ENCODE data around the gene NHERF1.

The NHERF1 gene

DNA sequence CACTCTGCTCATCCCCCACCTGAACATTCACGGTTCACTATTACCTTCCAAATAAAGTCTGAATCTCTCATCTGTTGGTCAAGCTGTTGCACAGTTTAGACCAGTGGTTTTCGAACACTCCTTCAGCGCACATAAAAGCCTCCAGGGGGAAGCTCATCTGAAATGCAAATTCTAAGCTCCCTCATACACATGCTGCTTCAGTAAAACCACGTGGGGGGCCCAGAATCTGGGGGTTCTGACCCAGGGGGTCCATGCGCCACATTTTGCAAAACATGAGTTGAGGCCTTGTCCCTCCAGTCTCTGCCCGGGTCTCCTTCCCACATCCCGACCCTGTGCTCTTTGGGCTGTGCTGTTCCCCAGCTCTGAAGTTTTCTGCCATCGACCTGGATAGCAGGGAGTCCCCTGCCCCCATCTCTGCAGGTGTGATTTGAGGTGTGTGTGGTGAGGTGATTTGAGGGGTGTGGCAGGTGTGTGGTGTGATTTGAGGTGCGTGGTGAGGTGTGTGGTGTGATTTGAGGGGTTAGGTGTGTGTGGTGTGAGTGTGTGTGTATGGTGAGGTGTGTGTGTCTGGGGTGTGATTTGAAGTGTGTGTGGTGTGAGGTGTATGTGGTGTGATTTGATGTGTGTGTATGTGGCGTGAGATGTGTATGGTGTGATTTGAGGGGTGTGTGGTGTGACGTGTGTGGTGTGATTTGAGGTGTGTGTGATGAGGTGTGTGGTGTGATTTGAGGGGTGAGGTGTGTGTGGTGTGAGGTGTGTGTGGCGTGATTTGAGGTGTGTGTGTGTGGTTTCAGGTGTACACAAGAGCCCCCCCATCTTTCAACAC, 16.2 kb upstream of the NHERF1 start:
- no peak for DNase-seq (ENCODE audit: low spot score)

DNA sequence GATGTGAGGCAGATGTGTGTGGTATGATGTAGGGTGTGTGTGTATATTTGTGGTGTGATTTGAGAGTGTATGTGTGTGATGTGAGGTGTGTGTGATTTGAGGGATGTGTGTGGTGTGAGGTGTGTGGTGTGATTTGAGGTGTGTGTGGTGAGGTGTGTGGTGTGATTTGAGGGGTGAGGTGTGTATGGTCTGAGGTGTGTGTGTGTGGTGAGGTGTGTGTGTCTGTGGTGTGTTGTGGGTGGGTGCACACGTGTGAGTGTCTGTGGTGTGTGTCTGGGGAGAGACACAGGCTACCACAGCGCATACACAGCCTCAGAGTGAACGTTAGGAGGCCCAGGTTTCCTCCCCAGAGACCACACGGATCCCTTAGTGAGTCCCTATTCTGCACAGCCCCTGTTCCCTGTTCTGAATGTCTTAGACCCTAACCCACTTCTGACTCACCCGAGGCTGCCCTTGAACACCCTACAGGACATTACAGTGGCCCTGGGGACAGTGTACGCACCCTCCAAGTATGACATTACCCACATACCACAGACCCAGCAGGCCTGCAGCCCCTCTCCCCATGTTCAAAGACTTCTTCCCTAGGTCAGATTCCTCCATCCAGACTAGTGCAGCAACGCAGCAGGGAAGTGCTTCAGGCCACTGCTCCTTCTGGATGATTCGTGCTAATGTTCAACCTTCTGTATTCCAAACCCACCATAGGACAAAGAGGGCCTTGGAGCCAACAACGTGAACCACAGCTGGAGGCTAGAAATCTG, 14.9 kb upstream of the NHERF1 start:
- no peak for DNase-seq (ENCODE audit: low spot score)

DNA sequence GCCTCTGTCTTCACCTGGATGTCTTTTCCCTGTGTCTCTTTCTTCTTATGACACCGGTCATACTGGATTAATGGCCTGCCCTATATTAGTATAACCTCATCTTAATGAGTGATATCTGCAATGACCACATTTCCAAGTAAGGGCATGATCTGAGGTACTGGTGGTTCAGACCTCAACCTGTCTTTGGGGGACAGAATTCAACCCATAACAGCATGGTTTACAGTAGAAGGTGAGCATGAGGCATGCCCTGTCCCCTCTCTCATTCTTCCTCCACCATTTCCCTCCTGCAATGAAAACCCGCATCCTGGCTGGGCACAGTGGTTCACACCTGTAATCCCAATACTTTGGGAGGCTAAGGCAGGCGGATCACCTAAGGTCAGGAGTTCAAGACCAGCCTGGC, 14.2 kb upstream of the NHERF1 start:
- no peak for DNase-seq (ENCODE audit: low spot score)

DNA sequence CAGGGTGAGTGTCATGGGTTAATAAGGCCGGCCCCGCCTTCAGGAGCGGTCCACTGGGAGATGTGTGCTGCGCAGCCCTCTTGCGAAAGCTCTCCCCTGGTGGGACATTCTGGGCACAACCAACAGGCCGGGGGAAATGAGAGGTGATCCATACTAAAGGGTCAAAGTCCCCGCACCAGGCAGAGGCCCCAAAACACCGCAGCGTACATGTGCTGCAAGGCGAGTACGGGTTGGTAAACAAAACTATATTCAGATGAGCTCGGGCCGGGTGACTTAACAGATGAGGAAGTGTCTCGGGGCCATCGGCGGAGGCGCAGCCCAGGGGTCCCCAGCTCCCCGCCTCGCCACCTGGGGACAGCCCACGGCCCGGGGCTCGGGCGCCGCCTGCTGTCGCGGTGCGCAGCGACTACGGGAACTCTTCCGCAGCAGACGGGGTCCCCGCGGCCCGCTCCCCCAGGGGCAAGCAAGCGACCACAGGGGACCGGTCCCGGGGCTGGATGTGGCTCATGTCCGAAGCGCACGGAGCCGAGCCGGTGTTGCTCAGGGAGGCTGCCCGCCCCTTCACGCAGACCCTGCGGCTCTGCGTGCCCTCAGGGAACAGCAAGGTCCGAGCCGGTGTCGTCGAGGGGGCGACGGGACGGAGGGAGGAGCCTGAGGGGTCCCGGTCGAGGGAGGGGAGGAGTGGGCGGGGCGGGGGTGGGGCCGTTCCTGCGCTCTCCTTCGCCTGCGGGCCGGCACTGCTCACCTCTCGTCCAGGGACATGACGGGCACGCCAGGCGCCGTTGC, 11.7 kb upstream of the NHERF1 start, which contains the start of gene RAB37:
Gene RAB37 (plus strand): TSS at position 744 of the 786 bp plus-strand sequence. CDS start 17 bp downstream, at position 761.
- peak; percentile 70 for DNase-seq (ENCODE audit: low spot score)

DNA sequence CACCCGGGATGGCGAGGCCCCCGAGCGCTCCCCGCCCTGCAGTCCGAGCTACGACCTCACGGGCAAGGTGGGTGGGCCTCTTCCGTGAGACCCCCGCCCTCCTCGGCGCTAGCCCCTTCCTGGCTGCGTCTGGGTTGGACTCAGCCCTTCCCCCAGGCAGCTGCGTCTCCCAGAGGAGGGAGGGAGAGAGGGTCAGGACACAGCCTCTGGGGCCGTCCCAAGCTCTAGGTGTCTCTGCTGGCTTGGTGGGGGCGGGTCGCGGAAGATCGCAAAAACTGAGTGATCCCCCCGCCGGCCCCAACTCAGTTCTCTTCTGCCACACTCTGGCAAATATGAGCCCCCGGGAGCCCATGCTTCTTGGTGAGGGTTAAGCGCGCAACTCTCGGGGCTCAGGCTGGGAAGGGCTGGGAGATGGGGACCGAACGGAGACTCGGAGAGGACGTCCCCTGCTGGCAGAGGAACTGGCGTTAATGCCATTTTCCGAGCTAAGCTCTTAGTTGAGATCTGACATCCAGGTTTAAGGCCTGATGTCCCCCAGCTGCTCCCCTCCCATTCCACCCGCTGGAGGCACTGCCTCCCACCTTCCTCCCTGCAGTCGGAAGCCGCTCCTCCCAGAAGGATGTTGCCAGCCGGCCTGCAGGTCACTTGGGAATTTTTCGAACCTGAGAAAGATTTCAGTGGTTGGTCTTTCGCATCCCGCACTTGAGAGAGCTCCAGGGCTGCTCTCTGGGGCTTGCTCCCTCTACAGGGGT, 11.0 kb upstream of the NHERF1 start:
- no peak for DNase-seq (ENCODE audit: low spot score)

DNA sequence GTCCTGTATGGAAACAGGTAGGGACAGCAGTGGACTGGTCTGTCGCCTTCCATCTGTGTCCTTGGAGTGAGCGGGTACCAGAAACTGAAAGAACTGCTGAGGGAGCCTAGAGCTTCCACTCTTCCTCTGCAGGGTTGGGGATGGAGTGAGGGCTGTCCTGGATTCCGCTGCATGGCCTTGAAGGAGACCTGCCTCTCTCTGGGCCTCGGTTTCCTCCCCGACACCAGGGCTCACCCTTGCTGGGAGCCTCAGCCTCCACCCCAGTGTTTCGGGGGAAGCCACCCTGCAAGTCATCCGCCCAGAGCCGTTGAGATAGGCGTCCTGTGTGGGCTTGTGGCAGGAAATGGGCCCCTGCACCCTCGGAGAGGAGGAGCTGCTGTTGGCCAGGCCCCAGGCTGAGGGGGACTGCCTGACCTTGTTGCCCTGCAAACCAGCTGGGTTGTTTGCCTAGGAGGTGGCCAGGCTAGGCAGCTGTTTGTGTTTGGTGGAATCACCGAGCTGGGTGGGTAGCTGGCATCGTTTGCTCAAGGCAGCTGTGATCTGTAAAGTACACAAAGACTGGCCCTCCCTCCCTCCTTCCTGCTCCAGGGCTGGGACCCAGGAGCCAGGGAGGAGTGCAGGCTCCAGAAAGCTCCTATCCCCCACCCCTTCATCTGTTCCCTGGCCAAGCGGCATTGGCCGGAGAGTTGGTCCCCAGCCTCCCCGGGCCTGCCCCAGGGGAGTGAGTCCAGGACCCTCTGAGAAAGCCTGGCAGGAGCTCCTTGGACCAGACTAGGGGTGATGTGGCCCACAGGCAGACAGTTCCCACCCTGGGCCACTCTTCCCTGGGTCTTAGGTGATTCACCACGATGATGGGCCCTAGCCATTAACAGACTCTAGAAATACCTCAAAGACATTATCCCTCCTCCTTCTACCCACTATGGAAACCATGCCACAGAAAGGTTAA, 10.1 kb upstream of the NHERF1 start:
- no peak for DNase-seq (ENCODE audit: low spot score)

DNA sequence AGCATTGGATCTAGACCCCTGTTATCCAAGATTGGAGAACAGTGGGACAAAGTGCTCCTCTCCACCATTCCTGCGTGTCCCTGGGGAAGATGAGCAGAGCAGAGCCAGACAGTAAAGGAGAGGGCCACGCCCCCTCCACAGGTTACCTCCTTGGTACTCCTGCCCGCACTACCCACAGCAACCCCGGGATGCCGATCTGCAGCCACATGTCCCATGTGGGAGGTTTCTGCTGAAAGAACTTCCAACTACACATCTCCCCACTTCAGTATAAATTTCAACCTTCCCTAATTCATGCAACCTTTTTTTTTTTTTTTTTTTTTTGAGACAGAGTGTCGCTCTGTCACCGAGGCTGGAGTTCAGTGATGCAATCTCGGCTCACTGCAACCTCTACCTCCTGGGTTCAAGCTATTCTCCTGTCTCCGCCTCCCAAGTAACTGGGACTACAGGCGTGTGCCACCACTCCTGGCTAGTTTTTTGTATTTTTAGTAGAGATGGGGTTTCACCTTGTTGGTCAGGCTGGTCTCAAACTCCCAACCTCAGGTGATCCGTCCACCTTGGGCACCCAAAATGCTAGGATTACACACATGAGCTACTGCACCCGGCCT, 9.1 kb upstream of the NHERF1 start:
- no peak for DNase-seq (ENCODE audit: low spot score)

DNA sequence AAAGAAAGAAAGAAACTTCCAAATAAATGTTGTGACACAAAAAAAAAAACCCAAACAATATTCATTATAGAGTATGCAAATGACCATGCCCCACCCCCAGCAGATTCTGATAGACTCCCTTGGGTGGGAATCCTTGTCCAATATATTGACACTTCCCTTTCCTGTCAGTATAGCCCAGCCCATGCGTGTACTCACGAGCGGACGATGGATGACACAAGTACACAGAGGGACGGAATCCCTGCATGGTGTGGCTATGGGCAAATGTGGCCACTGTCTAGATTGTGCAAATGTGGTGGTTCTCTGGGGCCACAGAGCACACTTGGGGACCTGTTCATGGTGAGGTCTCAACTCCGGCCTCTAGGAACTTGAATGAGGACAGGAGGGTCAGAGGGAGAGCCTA, 8.3 kb upstream of the NHERF1 start:
- DNase-seq (ENCODE audit: low spot score): no peak

DNA sequence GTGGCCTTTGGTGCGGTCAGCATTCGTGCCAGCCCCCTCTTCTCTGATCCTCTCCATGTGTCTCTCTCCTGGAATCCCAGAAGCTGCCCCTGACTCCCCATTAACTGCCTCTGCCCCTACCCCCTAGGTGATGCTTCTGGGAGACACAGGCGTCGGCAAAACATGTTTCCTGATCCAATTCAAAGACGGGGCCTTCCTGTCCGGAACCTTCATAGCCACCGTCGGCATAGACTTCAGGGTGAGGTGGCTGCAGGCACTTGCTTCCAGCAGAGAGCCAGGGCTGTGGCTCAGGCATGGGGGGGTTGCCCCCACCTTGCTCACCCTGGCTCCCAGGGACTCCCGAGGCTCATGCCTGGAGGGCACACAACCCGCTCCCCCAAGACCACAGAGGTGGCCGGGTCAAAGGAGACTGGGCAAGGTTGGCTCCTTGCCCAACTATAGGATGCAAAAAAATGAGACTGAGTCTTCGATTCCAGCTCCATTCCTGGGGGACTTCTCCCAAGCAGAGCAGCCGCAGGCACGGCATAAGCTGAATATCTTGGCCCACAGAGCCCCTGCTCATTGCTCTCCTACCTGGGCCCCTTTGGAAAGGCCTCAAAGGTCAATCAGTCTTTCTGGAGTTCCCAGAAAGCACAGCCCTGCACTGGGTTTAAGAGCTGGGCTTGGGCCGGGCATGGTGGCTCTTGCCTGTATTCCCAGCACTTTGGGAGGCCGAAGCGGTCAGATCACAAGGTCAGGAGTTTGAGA, 7.6 kb upstream of the NHERF1 start:
- no peak for DNase-seq (ENCODE audit: low spot score)

DNA sequence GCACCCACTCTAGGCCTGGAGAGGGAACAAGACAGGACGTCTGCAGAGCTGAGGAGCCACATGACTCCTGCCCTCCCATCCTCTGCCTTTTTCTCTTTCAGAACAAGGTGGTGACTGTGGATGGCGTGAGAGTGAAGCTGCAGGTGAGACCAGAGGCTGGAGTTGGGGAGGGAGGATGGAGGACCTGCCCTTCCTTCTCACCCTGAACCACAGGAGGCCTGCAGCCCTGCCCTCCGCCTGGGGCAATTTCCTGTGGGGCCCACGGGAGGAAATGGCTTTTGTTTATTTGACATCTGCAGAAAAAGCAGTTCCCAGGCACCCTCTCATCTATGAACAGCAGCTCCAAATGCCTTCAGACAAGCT, 6.3 kb upstream of the NHERF1 start:
- no peak for DNase-seq (ENCODE audit: low spot score)

DNA sequence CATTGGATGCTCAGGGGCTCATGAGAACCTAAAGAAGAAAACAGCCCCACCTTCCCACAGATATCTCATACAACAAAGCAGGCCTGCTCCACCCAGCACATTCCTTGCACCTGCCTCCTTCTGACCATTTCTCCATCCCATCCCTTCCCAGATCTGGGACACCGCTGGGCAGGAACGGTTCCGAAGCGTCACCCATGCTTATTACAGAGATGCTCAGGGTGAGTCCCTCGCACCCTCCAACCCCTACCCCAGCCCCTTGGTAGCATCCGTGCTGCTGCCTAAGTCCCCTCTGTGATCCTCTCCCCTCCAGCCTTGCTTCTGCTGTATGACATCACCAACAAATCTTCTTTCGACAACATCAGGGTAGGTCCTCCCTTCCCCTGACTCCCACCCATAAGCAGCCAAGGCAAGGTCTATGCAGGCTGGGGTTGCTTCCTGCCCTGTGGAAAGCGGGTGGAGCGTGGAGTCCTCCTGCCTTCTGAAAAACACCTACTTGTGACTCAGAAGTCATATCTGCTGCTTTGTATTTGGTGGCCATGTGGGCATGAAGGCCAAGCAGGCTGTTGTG, 5.4 kb upstream of the NHERF1 start:
- no peak for DNase-seq (ENCODE audit: low spot score)

DNA sequence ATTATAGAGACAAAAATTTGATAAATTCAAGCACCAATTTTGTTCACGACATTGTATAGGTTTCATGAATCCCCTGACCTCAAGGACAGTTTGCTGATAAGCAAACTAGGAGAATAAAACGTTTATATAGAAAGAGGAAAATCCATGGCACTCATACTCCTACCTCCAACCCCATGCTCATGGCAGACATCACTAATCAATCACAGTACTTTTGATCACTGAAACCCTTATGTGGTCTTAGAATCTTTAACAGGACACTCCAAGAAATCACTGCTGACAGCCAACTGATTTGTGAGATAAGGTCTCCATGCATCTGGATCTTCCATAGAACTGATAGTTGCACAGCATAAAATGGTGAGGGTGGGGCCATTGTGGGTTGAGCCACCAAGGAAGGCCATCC, 4.7 kb upstream of the NHERF1 start:
- DNase-seq (ENCODE audit: low spot score): no peak

DNA sequence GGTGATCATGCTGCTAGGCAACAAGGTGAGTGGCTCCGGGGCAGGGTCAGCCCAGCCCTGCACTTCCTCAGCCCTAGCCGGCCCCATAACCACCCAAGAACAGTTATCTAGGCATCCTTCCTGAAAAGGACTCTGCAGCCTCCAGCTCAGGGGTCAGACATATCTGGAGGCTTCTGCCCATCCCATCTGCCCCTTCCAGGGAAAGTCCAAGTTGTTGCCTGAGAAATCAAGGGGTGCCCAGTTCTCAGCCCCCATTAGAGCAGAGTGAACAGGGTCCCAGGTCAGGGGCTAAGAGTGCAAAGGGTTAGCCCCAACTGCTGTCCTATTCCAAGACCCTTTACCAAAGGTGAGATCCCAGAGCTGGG, 4.1 kb upstream of the NHERF1 start:
- DNase-seq (ENCODE audit: low spot score): no peak

DNA sequence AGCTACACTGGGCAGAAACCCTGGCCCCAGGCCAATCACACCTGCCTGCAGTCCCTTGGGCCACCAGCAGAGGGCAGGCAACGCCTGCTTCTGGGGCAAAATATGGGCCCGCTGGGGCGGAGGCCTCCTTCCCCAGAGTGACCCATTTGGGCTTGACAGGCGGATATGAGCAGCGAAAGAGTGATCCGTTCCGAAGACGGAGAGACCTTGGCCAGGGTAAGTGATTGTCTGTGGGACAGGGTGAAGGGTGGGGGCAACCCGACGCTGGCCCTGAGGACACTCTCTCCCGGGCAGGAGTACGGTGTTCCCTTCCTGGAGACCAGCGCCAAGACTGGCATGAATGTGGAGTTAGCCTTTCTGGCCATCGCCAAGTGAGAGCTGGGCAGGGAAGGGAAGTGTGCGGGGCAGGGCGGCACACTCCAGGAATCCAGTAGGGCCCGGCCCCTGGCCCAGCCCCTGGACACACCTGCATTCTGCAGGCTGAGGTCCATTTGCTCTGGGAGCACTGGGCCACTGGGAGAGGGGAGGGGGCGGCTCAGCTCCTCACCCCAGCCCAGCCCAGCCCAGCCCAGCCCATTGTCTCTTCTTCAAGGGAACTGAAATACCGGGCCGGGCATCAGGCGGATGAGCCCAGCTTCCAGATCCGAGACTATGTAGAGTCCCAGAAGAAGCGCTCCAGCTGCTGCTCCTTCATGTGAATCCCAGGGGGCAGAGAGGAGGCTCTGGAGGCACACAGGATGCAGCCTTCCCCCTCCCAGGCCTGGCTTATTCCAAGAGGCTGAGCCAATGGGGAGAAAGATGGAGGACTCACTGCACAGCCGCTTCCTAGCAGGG, 3.5 kb upstream of the NHERF1 start:
- DNase-seq (ENCODE audit: low spot score): peak; percentile 68

DNA sequence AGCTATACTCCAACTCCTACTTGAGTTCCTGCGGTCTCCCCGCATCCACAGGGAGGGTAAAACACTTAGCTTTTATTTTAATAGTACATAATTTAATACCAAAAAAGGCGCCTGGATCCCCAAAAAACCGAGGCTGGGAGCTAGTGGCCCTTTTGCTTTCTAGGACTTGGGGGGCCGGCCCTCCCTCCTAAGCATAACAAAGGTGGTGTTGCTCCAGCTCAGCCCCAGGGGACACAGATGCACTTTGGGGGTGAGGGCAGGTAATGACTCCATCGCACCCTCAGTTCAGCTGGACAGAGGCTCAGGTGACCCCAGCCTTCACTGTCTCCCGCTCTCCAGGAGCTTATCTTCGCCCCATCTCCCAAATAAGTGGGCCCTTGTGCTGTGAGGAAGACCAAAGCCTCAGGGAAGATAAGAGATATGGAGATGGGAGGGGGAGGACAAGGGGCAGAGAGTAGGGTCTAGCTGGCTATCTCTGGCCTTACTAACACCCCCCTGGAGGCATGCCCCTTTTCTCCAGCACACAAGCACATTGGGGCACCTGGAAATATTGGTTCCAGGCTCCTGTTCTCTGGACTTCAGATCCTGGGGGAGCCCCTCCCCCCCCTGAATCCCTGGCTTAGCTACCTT, 2.8 kb upstream of the NHERF1 start:
- no peak for DNase-seq (ENCODE audit: low spot score)

DNA sequence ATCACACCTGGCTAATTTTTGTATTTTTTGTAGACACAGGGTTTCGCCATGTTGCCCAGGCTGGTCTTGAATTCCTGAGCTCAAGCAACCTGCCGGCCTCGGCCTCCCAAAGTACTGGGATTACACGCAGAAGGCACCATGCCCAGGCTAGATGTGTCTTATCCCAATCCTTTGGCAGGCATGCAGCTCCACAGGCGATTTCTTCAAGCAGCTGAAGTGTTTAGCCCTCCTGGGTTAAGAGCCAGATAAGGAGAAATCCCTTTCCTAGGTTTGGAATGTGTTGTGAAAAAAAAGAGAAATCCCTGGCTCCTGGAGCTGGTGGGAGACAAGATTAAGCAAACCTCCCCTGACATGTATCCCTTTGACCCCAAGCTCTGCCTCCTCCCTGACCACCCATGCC, 2.1 kb upstream of the NHERF1 start:
- no peak for DNase-seq (ENCODE audit: low spot score)

DNA sequence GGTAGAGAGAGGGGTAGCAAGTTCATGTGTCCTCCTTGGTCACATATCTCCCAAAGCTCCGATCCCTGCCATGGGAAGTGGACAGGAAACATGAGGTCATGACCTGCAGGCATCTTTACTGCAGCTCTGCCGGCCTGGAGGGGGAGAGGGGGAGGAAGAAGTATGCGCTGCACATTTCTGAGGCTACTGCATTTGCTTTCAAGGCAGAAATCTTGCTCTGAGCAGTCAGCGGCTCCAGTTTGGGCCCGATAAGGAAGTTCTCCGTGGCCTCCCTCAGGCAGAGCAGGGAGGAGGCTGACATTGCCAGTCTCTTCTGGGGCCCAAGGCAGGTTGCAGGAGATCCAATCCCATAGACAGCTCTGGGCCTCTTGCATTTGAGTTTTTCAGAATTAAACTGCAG, 1.5 kb upstream of the NHERF1 start:
- no peak for DNase-seq (ENCODE audit: low spot score)

DNA sequence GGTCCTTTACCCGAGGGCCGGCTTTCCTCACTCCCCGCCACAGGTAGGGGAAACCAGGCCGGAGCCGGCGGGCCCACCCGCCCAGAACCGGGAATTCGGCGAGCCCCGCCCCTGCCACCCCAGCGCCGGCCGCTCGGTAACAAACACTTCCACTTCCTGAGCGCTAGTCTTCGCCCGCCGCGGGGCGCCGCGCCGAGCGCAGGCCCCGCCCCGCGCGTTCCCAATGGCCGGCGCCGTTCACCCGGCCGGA, 224 bp upstream of the NHERF1 start:
- DNase-seq (ENCODE audit: low spot score): no peak

Measured in LoVo (cell line).